GM21825 (cell line): Measurements from ENCODE around the gene SLTM.
"Not testable (repeated sequence)": the region's sequence is repeated elsewhere in the genome, so short reads cannot be mapped to it uniquely, and the experiment has no call there.

Source experiments
- ATAC-seq: cut with Tn5 transposase; IDR thresholded peaks from one replicate; pipeline ENCODE4 v1.9.1; 2021; ENCODE audit warnings: mild to moderate bottlenecking, moderate library complexity; ENCODE audit not compliant: unreplicated experiment

SLTM gene

GRCh38 chr15:58877999-58878825 is 55.3 kb downstream of the SLTM start:
- ATAC-seq = no peak

- no peak for ATAC-seq
Observed at GRCh38 chr15:58876306-58877106, 57.0 kb downstream of the SLTM start.

- ATAC-seq = no peak
Observed at GRCh38 chr15:58875343-58875742, 58.1 kb downstream of the SLTM start.

- ATAC-seq = no peak
Observed at GRCh38 chr15:58873267-58873666, 60.2 kb downstream of the SLTM start.

- no peak for ATAC-seq
Observed at GRCh38 chr15:58870451-58870850, 63.0 kb downstream of the SLTM start.

GRCh38 chr15:58867926-58868325 is 65.6 kb downstream of the SLTM start:
- ATAC-seq = no peak

- ATAC-seq = no peak
Observed at GRCh38 chr15:58865425-58865880, 68.0 kb downstream of the SLTM start.

GRCh38 chr15:58864602-58865424 is 68.7 kb downstream of the SLTM start:
- ATAC-seq = no peak

- ATAC-seq = no peak
Observed at GRCh38 chr15:58862326-58862725, 71.2 kb downstream of the SLTM start.

GRCh38 chr15:58856621-58857020 is 76.9 kb downstream of the SLTM start:
- ATAC-seq = not testable (repeated sequence)

- ATAC-seq = no peak
Observed at GRCh38 chr15:58856086-58856485, 77.4 kb downstream of the SLTM start.

GRCh38 chr15:58854593-58854992 is 78.9 kb downstream of the SLTM start:
- no peak for ATAC-seq

GRCh38 chr15:58852347-58852746 is 81.1 kb downstream of the SLTM start:
- ATAC-seq = no peak

GRCh38 chr15:58851205-58851604 is 82.3 kb downstream of the SLTM start:
- not testable (repeated sequence) for ATAC-seq

GRCh38 chr15:58842713-58843396 is 90.6 kb downstream of the SLTM start:
- ATAC-seq = no peak

GRCh38 chr15:58840048-58840447 is 93.4 kb downstream of the SLTM start:
- ATAC-seq = no peak

GRCh38 chr15:58839485-58839884 is 94.0 kb downstream of the SLTM start:
- ATAC-seq = no peak

- not testable (repeated sequence) for ATAC-seq
Observed at GRCh38 chr15:58833681-58834426, 99.6 kb downstream of the SLTM start.

GRCh38 chr15:58830556-58830955 is 102.9 kb downstream of the SLTM start:
- ATAC-seq = no peak
